ENCODE measurements around the gene IRGQ. TPM values are rescaled to one million over a fixed set of nuclear protein-coding genes. Genes with fewer than 3 reads are reported as not detected.
A peak's percentile ranks its signal among the peaks of the same experiment; 100 is the strongest.
"Not testable (repeated sequence)": the region's sequence is repeated elsewhere in the genome, so short reads cannot be mapped to it uniquely, and the experiment has no call there.

Gene IRGQ
- total RNA-seq, 1 donor from 2014 or later, result 13.1 TPM

DNA sequence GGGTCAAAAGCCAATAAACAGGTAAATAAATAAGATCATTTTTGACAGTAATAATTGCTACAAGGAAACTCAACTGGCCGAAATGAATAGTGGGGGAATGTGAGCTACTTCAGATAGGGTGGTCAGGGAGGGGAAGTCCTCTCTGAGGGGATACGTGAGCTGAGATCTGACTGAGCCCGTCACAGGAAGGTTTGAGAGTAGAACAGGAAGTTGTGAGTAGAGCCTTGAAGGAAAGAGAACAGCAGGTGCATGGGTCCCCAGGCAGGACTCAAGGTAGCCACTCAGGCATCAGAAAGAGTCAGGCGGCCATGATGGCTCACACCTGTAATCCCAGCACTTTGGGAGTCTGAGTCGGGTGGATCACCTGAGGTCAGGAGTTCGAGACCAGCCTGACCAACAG lies 6.3 kb downstream of the IRGQ start:
- no peaks in the 10 kb centered on the region for H3K9me3 Mint-ChIP-seq
- no peak for DNase-seq
- H3K27me3 Mint-ChIP-seq, result no peaks in the 10 kb centered on the region
- peak; percentile 57 for ATAC-seq (ENCODE audit: low read depth)
- TF ChIP-seq, protein P1, sequence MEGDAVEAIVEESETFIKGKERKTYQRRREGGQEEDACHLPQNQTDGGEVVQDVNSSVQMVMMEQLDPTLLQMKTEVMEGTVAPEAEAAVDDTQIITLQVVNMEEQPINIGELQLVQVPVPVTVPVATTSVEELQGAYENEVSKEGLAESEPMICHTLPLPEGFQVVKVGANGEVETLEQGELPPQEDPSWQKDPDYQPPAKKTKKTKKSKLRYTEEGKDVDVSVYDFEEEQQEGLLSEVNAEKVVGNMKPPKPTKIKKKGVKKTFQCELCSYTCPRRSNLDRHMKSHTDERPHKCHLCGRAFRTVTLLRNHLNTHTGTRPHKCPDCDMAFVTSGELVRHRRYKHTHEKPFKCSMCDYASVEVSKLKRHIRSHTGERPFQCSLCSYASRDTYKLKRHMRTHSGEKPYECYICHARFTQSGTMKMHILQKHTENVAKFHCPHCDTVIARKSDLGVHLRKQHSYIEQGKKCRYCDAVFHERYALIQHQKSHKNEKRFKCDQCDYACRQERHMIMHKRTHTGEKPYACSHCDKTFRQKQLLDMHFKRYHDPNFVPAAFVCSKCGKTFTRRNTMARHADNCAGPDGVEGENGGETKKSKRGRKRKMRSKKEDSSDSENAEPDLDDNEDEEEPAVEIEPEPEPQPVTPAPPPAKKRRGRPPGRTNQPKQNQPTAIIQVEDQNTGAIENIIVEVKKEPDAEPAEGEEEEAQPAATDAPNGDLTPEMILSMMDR (IDR thresholded peaks at IDR 0.05), result no peak
- peak overlapping the region; percentile 84 for H3K27ac Mint-ChIP-seq
- peaks cover 46% of the 10 kb centered on the region for H3K4me1 Mint-ChIP-seq
- H3K4me3 Mint-ChIP-seq, result no peak overlapping the region
- intact Hi-C loops (cut with micrococcal nuclease), result loop anchor here (10.0 kb wide), 1 partner anchor 195 kb away; the partner anchor contains the start of gene KCNN4
- ChIA-PET CTCF (interaction anchor here (0.6 to 1.0 kb wide), 2 partner anchors 10 to 34 kb away, joined by 3 to 4 read pairs; no protein-coding TSS in a partner anchor), POLR2A (interaction anchor here (1.1 kb wide), 1 partner anchor 86 kb away, joined by 4 read pairs; no protein-coding TSS in a partner anchor)
- peaks cover 26% of the 10 kb centered on the region for H3K36me3 Mint-ChIP-seq (ENCODE audit: low read depth)

- peaks cover 26% of the 10 kb centered on the region for H3K36me3 Mint-ChIP-seq (ENCODE audit: low read depth)
- TF ChIP-seq, protein P1 (IDR thresholded peaks at IDR 0.05), result no peak
- intact Hi-C loops (cut with micrococcal nuclease), result no loop called here
- DNase-seq (no peak), ATAC-seq (ENCODE audit: low read depth) (no peak)
- ChIA-PET CTCF (interaction anchor here (0.6 to 1.4 kb wide), 3 partner anchors 9 to 36 kb away, joined by 3 to 4 read pairs (median 4); no protein-coding TSS in a partner anchor), POLR2A (interaction anchor here (0.5 to 1.1 kb wide), 2 partner anchors 85 to 1973 kb away, joined by 3 to 4 read pairs; no protein-coding TSS in a partner anchor)
- H3K27ac Mint-ChIP-seq, result peak overlapping the region; percentile 84
- H3K9me3 Mint-ChIP-seq, result no peaks in the 10 kb centered on the region
- no peak overlapping the region for H3K4me3 Mint-ChIP-seq
- H3K4me1 Mint-ChIP-seq, result peaks cover 50% of the 10 kb centered on the region
- H3K27me3 Mint-ChIP-seq, result no peaks in the 10 kb centered on the region
These were observed 6.7 kb downstream of the IRGQ start for GRCh38 chr19:43589277-43589676.

- H3K27me3 Mint-ChIP-seq; POLR2A ChIA-PET; H3K4me3 Mint-ChIP-seq; H3K9me3 Mint-ChIP-seq; intact Hi-C loops (cut with micrococcal nuclease); ATAC-seq (ENCODE audit: low read depth); H3K27ac Mint-ChIP-seq; CTCF ChIA-PET; DNase-seq: not testable (repeated sequence)
- peaks cover 11% of the 10 kb centered on the region for H3K36me3 Mint-ChIP-seq (ENCODE audit: low read depth)
- peaks cover 61% of the 10 kb centered on the region for H3K4me1 Mint-ChIP-seq
These were observed 8.9 kb downstream of the IRGQ start for GRCh38 chr19:43587029-43587428.

DNA sequence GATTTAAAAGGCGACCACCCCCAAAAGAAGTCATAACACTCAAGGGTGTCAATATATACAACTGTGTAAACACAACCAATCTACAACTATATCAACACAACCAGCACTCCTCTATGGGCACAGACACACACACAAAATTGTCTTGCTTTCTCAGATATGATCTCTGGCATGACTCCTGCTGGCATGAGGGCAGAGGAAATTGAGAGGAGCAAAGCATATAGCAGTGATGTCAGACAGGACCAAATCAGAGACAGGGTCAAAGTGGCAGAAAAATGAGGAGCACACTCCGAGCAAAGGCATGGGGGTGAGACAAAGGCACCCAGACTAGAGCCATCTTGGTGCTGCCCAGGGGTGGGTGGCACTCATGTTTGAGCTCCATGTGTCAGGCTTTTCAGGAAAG lies 9.6 kb downstream of the IRGQ start:
- CTCF ChIA-PET, result no interaction called here

DNA sequence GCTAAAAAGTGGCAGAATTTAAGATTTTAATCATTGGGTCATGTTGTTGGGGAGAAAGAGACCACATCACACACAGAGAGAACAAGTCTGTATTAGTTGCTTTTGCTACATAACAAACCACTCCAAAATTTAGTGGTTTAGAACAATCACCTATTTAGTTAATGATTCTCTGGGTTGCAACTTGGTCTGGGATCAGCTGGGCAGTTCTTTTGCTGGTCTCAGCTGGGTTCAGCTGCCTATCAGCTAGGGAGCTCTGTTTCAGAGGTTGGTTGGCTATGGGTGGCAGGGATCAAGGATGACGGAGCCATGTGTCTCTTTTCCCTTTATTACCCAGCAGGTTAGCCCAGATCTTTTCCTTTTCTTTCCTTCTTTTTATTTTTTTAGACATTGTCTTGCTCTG lies 11.4 kb downstream of the IRGQ start:
- CTCF ChIA-PET, result interaction anchor here (0.9 to 2.2 kb wide), 3 partner anchors 10 to 65 kb away, joined by 3 to 17 read pairs (median 3); no protein-coding TSS in a partner anchor

More for the DNA sequence above, 9.6 kb downstream of the IRGQ start:
- ATAC-seq (ENCODE audit: low read depth) (no peak), DNase-seq (no peak)
- TF ChIP-seq, protein P1 (IDR thresholded peaks at IDR 0.05), result no peak
- intact Hi-C loops (cut with micrococcal nuclease), result no loop called here
- POLR2A ChIA-PET, result no interaction called here
- no peak overlapping the region for H3K4me3 Mint-ChIP-seq
- H3K9me3 Mint-ChIP-seq, result no peaks in the 10 kb centered on the region
- no peak overlapping the region for H3K27ac Mint-ChIP-seq
- H3K36me3 Mint-ChIP-seq (ENCODE audit: low read depth), result peaks cover 10% of the 10 kb centered on the region
- peaks cover 67% of the 10 kb centered on the region for H3K4me1 Mint-ChIP-seq
- H3K27me3 Mint-ChIP-seq, result no peaks in the 10 kb centered on the region

More for the DNA sequence above, 11.4 kb downstream of the IRGQ start:
- POLR2A ChIA-PET, result interaction anchor here (1.1 to 1.7 kb wide), 4 partner anchors 10 to 82 kb away, joined by 3 to 6 read pairs (median 4); partner anchors contain the start of genes IRGQ and ZNF575
- Mint-ChIP-seq H3K27ac (peak overlapping the region; percentile 79), H3K27me3 (no peaks in the 10 kb centered on the region), H3K36me3 (ENCODE audit: low read depth) (peaks cover 2% of the 10 kb centered on the region), H3K9me3 (no peaks in the 10 kb centered on the region), H3K4me1 (peaks cover 61% of the 10 kb centered on the region), H3K4me3 (peak overlapping the region; percentile 9)
- TF ChIP-seq, protein P1 (IDR thresholded peaks at IDR 0.05), result no peak
- DNase-seq (no peak), ATAC-seq (ENCODE audit: low read depth) (no peak)
- intact Hi-C loops (cut with micrococcal nuclease), result no loop called here

All from activated B cell treated with CpG ODN at 0.5 μM for 24 hours (primary cell).